Stimulated activated CD8-positive, alpha-beta memory T cell treated with anti-CD3 and anti-CD28 coated beads, Interleukin-7, amount 100 ng/mL, for 24 hours (primary cell): Measurements from ENCODE around the gene L1TD1.
"Not testable (repeated sequence)": the region's sequence is repeated elsewhere in the genome, so short reads cannot be mapped to it uniquely, and the experiment has no call there.

Experiments
- DNase-seq: peaks from one replicate; pipeline ENCODE4 v3.0.0-alpha.2; 2020; ENCODE audit warnings: low read depth

L1TD1 gene

GRCh38 chr1:62235576-62235975 lies 40.9 kb downstream of the L1TD1 start:
- no peak for DNase-seq

- no peak for DNase-seq
These were observed 42.7 kb downstream of the L1TD1 start for GRCh38 chr1:62237361-62237760.

- no peak for DNase-seq
These were observed 43.3 kb downstream of the L1TD1 start for GRCh38 chr1:62237950-62238374.

- no peak for DNase-seq
These were observed 43.9 kb downstream of the L1TD1 start for GRCh38 chr1:62238507-62238906.

GRCh38 chr1:62239652-62240403 lies 45.2 kb downstream of the L1TD1 start:
- not testable (repeated sequence) for DNase-seq

- DNase-seq, result no peak
These were observed 46.2 kb downstream of the L1TD1 start for GRCh38 chr1:62240651-62241370.

GRCh38 chr1:62241371-62242131 lies 46.9 kb downstream of the L1TD1 start:
- no peak for DNase-seq

GRCh38 chr1:62244380-62244779 lies 49.7 kb downstream of the L1TD1 start:
- DNase-seq, result not testable (repeated sequence)

GRCh38 chr1:62245201-62245600 lies 50.6 kb downstream of the L1TD1 start:
- no peak for DNase-seq

- no peak for DNase-seq
These were observed 52.9 kb downstream of the L1TD1 start for GRCh38 chr1:62247391-62248168.

- DNase-seq, result no peak
These were observed 55.6 kb downstream of the L1TD1 start for GRCh38 chr1:62250126-62250726.

- no peak for DNase-seq
These were observed 64.9 kb downstream of the L1TD1 start for GRCh38 chr1:62259551-62259950.

GRCh38 chr1:62260688-62261087 lies 66.0 kb downstream of the L1TD1 start:
- DNase-seq, result no peak
